ENCODE results near the gene SCFD2. TPM values are rescaled to one million over a fixed set of nuclear protein-coding genes. Genes with fewer than 3 reads are reported as not detected.

SCFD2 gene
- total and polyA plus RNA-seq, 2 of the 8 experiments (the other 6 are each of a cell fraction or from before 2014, with no cell fraction given) = 6.2 to 10.2 TPM

DNA sequence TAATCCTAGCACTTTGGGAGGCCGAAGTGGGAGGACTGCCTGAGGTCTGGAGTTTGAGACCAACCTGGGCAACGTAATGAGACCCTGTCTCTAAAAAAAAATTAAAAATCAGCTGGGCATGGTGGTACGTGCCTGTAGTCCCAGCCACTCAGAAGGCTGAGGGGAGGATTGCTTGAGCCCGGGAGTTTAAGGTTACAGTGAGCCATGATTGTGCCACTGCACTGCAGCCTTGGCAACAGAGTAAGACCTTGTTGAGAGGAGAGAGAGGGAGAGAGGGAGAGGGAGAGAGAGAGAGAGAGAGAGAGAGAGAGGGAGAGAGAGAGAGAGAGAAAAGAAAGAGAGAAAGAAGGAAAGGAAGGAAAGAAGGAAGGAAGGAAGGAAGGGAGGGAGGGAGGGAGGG lies 358.8 kb downstream of the SCFD2 start:
- Histone ChIP-seq H2BK20ac (ENCODE audit: low read length) (no peak overlapping the region), H4K91ac (replicated peaks; ENCODE audit: insufficient read length, low read length) (no peak overlapping the region), H2AFZ (ENCODE audit: low read length) (no peak overlapping the region), H3K79me2 (ENCODE audit: control insufficient read depth in 1 of 2, insufficient read depth in 2 of 2, low read length in 2 of 2) (no peaks in the 10 kb centered on the region), H3K4ac (replicated peaks; ENCODE audit: insufficient read length, low read depth, low read length) (no peak overlapping the region), H3K27ac (ENCODE audit: low read depth, low read length) (no peak overlapping the region), H3K23ac (ENCODE audit: insufficient read length) (no peak overlapping the region), H4K20me1 (replicated peaks in 1 of 2; ENCODE audit: control insufficient read depth in 1 of 2, insufficient read depth in 2 of 2, low read length in 2 of 2) (no peaks in the 10 kb centered on the region), H3K4me1 (replicated peaks in 1 of 4; ENCODE audit: control insufficient read depth in 3 of 4, insufficient read depth in 4 of 4, low read length in 3 of 4) (no peaks in the 10 kb centered on the region; a peak in 1 of 7 replicates), H2BK12ac (ENCODE audit: low read depth, low read length) (no peak overlapping the region), H3K9ac (replicated peaks in 1 of 4; ENCODE audit: extremely low read depth in 1 of 4, low read depth in 3 of 4, low read length in 3 of 4) (no peak overlapping the region), H2BK15ac (ENCODE audit: low read length) (no peak overlapping the region), H2AK5ac (ENCODE audit: low read depth, low read length) (no peak overlapping the region), H2BK120ac (replicated peaks; ENCODE audit: low read depth, low read length) (no peak overlapping the region), H3K18ac (ENCODE audit: extremely low read depth, low read length) (no peak overlapping the region), H3K14ac (ENCODE audit: insufficient read length) (no peak overlapping the region), H2BK5ac (ENCODE audit: low read depth, low read length) (no peak overlapping the region), H3K4me2 (ENCODE audit: insufficient read depth in 1 of 2, low read depth in 2 of 2, low read length in 2 of 2) (no peak overlapping the region), H3K23me2 (ENCODE audit: low read depth, low read length) (no peaks in the 10 kb centered on the region), H3K27me3 (replicated peaks in 1 of 4; ENCODE audit: control insufficient read depth in 3 of 4, extremely low read depth in 1 of 4, insufficient read depth in 3 of 4, low read length in 3 of 4) (no peaks in the 10 kb centered on the region), H4K5ac (ENCODE audit: insufficient read length, low read depth, low read length) (no peak overlapping the region), H3K56ac (replicated peaks; ENCODE audit: insufficient read length, low read depth, low read length) (no peak overlapping the region), H3K36me3 (ENCODE audit: control insufficient read depth in 2 of 4, insufficient read depth in 4 of 4, low read length in 3 of 4) (no peaks in the 10 kb centered on the region), H3K4me3 (ENCODE audit: extremely low read depth in 1 of 4, insufficient read depth in 2 of 4, low read depth in 3 of 4, low read length in 4 of 4) (no peak overlapping the region), H3K79me1 (ENCODE audit: low read depth, low read length) (no peaks in the 10 kb centered on the region), H3K9me3 (ENCODE audit: insufficient read depth in 2 of 2, low read depth in 1 of 2, low read length in 1 of 2) (no peaks in the 10 kb centered on the region), H4K8ac (ENCODE audit: extremely low read depth, insufficient read depth, low read length) (no peak overlapping the region)
- FAIRE-seq = no peak
- no peak for DNase-seq (ENCODE audit: low read depth in 1 of 2, low spot score in 2 of 2)
- 97% methylated on average over 4 of the region's 4 CpGs; no CpG with 5 or more reads in 1 of the 2 experiments for WGBS, 2 experiments (ENCODE audit: extremely low coverage in 1 of 2, insufficient coverage in 1 of 2, insufficient read length in 1 of 2, insufficient replicate concordance in 2 of 2, low coverage in 1 of 2, low lambda C conversion rate in 2 of 2, missing lambda C conversion rate in 1 of 2)
- no peak for TF ChIP-seq HDAC2 (IDR thresholded peaks at IDR 0.05; ENCODE audit: borderline replicate concordance in 1 of 2, low read depth in 2 of 2, low read length in 2 of 2)
- TF ChIP-seq BACH1 (IDR thresholded peaks at IDR 0.05; ENCODE audit: low read length) = no peak
- TF ChIP-seq ZNF274 (IDR thresholded peaks at IDR 0.05; ENCODE audit: borderline replicate concordance, extremely low read depth, low read length) = no peak
- TF ChIP-seq YY1 (IDR thresholded peaks at IDR 0.05; ENCODE audit: low read depth, low read length) = no peak
- TF ChIP-seq TEAD4 (IDR thresholded peaks at IDR 0.05; ENCODE audit: low read depth, low read length) = no peak
- TF ChIP-seq MAFK (IDR thresholded peaks at IDR 0.05; ENCODE audit: low read depth, low read length) = no peak
- TF ChIP-seq NANOG (IDR thresholded peaks at IDR 0.05; ENCODE audit: insufficient read depth, low read depth, low read length, poor library complexity, severe bottlenecking) = no peak
- TF ChIP-seq TBP (IDR thresholded peaks at IDR 0.05; ENCODE audit: low read depth, low read length) = no peak
- POLR2A ChIA-PET (ENCODE audit: partially characterized antibody) = no interaction called here
- CTCF ChIA-PET (ENCODE audit: partially characterized antibody) = interaction anchor here (2.1 kb wide), 1 partner anchor 1227 kb away, joined by 10 read pairs; no protein-coding TSS in a partner anchor

All from H1 (cell line).